HG02885 (cell line): ENCODE results near the gene CTNND2.

Experiments used
- ATAC-seq: cut with Tn5 transposase; IDR thresholded peaks from one replicate; pipeline ENCODE4 v1.9.1; 2021; ENCODE audit warnings: mild to moderate bottlenecking; ENCODE audit not compliant: unreplicated experiment, poor library complexity

Gene CTNND2

DNA sequence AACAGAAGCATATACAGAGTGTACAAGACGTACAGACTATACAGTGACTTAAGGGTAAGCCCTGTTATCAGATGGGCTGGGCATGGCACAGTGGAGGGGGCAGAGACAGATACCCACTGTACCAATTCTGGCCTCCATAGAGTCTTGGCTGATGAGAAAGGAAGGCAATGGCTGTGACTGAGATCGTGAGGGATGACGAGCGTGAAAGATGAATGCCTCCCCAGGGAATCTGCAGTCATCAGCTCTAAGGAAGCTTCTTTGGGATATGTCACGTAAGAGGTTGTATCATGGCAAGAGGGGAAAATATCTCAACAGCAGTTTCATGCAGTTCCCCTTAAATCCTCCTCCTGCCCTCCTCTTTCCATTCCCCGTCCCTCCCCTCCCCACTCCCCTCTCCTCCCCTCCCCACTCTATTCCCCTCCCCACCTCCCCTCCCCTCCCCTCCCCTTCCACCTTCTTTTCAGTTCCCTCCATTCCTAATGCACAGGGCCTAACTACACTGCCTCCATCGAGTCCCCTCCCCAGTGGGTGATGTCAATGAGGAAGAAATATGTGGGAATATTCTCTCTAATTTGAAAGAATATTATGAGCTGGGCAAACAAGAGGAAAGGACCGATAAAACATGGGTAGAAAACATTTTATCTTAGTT, 916.8 kb downstream of the CTNND2 start:
- no peak for ATAC-seq

DNA sequence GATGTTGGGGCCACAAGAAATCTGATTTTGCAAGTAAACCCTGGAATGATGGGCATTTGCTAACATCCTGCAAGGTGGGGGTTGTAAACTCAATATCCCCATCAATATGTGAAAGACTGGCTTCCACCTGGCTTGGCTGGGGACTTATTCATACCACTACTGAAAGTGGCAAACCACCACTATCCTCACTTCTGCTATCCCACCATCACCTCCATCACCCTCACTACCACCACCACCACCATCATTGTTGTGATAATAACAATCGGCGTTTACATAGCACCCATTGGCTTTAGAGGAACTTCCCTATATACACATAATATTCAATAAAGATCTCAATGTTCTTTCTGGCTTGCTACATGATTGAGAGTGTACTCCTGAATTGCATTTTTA, 918.5 kb downstream of the CTNND2 start:
- ATAC-seq, result peak; percentile 23

DNA sequence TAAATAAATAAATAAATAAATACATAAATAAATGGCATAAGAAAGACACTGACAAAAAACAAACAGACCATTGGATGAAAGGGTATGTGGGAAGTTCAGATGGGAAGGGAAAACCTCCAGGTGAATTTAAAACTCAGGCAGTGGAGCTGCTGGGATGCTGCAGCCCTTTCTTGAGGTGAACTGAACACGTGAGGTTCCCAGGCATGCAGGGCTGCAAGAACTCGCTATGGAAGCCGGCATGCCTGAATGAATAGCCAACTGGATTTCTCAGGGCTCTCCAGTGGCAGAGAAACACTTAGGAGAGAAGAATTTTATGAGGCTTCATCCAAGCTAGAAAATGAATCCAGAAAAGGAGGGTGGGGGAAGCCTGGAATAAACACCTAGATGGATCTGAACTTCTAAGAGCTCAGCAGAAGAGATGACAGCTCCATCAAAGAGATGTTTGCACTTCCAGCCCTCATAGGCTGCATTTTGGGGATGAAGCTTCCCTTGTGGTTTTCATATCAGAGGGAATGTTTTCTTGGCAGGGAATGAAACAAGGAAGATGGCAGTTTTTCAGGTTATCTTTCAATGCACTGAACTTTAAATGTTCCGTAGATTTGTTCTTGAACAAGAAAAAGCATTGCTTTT, 919.0 kb downstream of the CTNND2 start:
- no peak for ATAC-seq

GRCh38 chr5:10984021-10984715, 920.1 kb downstream of the CTNND2 start:
- no peak for ATAC-seq

DNA sequence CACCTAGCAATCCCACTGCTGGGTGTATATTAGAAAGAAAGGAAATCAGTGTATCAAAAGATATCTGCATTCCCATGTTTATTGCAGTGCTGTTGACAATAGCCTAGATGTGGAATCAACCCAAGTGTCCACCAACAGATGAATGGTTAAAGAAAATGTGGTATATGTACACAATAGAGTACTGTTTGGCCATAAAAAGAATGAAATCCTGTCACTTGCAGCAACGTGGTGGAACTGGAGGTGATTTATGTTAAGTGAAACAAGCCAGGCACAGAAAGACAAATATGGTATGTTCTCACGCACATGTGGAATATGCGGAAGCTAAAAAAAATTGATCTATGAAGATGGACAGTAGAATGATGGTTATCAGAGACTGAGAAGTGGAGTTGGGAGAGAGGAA, 921.6 kb downstream of the CTNND2 start:
- ATAC-seq, result no peak

DNA sequence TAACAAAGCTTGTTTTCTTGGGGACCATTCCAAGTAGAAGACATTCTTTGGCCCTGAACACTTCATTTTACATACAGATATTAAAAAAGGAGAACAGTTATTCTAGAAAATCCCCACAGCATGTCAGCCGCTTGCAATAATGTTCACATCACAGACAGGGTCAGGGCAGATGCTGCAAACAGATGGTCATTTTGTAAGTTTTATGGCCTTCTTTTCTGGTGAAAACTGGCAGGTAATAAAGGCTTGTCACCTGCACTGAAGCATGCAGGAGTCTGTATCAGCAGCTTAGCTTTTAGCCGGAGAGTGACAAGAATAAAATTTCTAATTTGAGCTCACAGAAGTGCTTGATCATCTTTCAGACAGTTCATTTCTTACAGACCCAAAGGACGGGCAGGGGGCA, 922.3 kb downstream of the CTNND2 start:
- no peak for ATAC-seq

DNA sequence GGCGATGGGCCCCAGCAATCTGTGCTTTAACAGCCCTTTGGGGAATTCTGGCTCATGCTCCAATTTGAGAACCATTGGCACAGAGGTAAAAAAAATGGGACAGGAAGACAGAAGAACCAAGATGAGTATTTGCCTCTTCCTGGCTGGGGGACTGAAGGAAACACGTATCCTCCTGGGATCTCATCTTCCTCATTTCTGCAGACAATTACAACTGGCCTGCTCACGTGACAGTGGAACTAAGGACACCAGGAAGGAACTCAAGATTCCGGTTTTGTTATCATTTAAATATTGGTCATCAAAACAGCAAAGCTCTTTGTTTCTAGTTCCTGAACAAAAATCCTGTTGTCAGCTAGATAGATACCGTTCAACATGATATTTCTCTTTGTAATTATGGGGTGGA, 927.2 kb downstream of the CTNND2 start:
- no peak for ATAC-seq

DNA sequence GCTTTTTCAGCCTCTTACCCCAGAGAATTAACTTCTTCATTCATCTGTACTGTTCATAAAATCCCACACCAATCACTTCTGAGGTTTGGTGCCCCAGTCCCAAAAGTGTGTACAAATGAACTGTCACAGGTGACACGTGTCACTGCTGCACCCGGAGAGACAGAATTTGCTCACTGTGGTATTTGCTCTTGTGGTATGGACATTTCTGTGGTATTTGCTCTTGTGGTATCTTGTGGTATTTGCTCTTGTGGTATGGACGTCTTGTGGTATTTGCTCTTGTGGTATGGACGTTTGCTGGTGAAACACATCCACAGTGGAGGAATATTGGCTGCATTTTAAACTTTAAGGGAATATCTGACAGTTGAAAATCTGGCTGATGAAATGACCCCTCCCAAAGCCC, 928.3 kb downstream of the CTNND2 start:
- no peak for ATAC-seq

GRCh38 chr5:10974850-10975249, 929.4 kb downstream of the CTNND2 start:
- no peak for ATAC-seq

GRCh38 chr5:10973316-10973715, 930.9 kb downstream of the CTNND2 start:
- ATAC-seq, result no peak

DNA sequence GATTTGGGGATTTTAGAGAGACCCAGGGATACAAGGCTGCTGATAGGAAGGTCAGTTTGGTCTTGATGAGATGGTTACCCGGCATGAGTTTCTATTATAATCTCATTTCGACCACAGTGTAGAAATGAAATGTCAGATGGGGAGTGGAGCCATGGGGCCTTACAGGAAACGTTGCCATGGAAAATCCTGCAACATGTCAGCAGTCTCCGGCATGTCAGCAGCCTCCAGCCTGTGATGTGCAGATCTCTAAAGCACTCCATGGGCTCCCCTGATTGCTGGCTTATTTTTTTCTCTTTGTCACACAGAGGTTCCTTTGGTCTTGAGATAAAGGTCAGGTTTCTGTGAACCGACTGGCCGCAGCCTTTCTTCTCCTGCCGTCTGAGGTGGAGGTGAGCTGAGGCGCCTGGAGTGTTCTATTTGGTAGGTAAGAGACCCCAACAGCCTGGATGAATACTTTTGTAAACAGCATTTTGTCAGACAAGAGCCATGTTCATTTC, 934.5 kb downstream of the CTNND2 start:
- ATAC-seq, result no peak

DNA sequence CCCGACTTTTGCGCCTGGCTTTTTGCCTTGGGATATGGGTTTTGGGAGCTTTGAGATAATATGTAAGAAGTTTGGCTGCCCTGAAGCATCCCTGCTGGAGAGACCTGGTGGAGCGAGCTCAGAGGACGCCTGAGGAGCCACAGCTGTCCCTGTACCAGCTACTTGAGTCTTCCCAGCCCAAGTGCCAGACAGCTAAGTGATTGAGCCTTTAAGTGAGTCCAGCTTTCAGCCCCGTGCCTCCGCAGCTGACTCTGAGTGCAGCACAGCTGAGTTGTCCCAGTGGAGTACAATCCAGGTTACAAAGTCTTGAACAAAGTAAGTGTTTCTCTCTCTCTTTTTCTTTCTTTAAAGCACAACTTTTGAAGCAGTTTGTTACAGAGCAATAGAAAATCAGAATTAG, 939.4 kb downstream of the CTNND2 start:
- ATAC-seq, result no peak

GRCh38 chr5:10958728-10959127, 945.5 kb downstream of the CTNND2 start:
- ATAC-seq, result no peak

- no peak for ATAC-seq
These were observed 954.2 kb downstream of the CTNND2 start for GRCh38 chr5:10949856-10950630.

GRCh38 chr5:10946050-10946449, 958.2 kb downstream of the CTNND2 start:
- ATAC-seq, result no peak

DNA sequence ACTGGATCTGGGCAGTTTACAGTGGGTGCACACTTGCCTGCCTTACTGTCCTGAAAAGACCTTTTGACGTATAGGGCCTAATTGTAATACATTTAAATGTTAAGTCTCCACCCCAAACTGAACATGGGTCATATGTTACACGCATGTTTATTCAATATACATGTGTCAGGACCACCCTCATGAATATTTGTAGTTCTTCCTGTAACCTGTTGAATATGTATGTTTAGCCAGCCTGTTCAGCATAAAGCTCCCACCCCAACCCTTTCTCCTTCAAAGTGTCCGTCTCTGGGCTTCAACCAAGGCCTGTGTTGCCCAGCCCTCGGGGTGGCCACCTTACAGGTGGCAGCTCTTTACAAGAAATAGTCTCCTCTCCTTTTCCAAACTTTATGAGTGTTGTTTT, 962.3 kb downstream of the CTNND2 start:
- no peak for ATAC-seq

DNA sequence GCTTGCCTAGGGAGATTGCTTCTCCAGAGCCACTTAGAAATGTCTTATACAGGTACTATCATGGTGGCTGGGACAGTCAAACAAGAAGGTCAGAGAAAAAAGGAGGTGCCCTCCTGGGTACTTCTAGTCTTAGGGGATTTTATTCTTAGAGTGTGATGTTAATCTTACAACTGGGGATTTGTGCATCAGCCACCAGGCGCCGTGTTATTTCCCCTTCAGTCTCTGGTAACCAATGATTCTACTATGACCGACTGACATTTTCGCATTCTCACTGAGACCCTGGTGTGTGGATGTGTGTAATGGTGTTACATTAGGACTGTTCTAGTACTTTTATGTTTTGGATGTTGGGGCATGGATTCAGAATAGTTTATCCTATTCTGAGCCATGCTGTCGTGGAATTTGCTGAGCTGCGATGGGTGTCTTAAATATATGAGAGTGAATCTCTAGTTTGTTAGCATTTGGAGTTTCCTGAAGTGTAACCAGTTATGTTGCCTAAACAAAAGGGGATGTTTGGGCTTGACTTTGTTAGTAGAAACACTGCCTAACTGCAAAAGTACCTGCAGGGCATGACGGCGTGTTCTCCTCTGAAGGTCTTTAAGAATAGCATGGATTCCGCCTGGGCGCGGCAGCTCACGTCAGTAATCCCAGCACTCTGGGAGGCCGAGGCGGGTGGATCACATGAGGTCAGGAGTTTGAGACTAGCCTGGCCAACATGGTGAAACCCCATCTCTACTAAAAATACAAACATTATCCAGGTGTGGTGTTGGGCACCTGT, 968.0 kb downstream of the CTNND2 start:
- ATAC-seq, result no peak

GRCh38 chr5:10935536-10935935, 968.7 kb downstream of the CTNND2 start:
- ATAC-seq, result no peak

DNA sequence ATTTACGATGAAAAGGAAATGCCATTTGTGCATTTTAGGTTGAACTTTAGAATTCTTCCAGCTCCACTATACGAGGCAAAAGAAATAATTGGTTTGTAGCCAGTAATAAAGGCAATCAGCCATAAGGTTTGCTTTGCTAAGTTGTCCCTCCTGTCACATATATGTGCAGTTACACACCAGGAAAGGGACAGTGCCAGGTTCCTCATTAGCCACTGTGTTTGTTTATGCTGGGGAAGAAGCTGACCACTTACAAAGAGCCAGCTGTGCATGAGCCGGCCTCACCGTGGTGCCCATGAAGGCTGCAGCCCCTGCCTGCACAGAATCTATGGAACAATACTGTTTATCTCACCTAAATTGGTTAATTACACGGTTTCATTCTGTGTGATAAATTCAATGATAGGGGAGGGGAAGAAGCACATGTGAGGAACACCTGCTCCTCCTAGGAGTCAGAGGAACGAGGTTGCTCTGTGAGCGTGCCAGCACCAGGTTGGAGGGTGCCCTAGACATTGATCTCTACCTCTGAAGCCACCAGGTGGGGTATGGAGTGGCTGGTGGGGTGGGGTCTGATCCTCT, 969.4 kb downstream of the CTNND2 start:
- ATAC-seq, result no peak

DNA sequence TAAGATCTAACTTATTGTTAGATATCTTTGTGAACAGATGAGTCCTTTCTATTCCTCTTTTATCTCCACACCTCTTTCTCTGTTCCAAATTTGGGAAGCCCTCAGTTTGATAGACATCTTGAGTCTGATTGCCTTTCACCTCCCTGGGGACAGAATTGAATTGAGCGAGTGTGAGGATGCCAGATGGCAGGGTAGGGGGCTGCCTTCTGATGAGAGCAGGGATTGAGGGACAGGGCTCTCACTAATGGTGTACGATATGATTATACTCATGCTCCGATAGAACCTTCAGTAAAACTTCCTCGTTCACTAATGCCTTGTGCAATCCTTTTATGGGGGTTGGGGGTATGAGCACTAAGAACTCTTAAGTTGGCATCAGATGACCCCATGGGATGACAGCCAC, 971.1 kb downstream of the CTNND2 start:
- ATAC-seq, result no peak
